IMR-90 (cell line): ENCODE data around the gene TSEN54. TPM values are rescaled to one million over a fixed set of nuclear protein-coding genes. Genes with fewer than 3 reads are reported as not detected.
A peak's percentile ranks its signal among the peaks of the same experiment; 100 is the strongest.

ENCODE experiments used
- ATAC-seq: fragments of 200-7000 bp; cut with Tn5 transposase; 2 replicates; pipeline ENCODE4 v1.9.1; 2020; ENCODE audit warnings: low read depth, mild to moderate bottlenecking, moderate library complexity
- BruUV-seq: library from RNA; stranded (reverse); fragments of 400-500 nt; replicated peaks from 2 replicates; lab custom pipeline; 2021; lab: Mats Ljungman, UMichigan
- CTCF ChIA-PET: fragments of 300-600 bp; formaldehyde crosslinking; extraction: SDS; loops from one replicate; lab custom pipeline; 2021; ENCODE audit warnings: antibody characterized with exemption; lab: Yijun Ruan, JAX
- POLR2A ChIA-PET: fragments of 300-600 bp; sonication (Branson Sonifier 250); formaldehyde crosslinking; loops from one replicate; lab custom pipeline; 2022; ENCODE audit warnings: antibody characterized with exemption; ENCODE audit not compliant: unreplicated experiment; lab: Charles Lee
- DNase-seq: peaks from one replicate; pipeline ENCODE4 v3.0.0; 2013
- H2AFZ ChIP-seq: replicated peaks from 2 replicates; pipeline ENCODE3; 2013; ENCODE audit warnings: low read length, mild to moderate bottlenecking; ENCODE audit not compliant: poor library complexity
- H2AK5ac ChIP-seq: 2 replicates; pipeline ENCODE4 v1.6.1; 2013; ENCODE audit warnings: low read depth, low read length, inconsistent platforms
- H2AK9ac ChIP-seq: replicated peaks from 2 replicates; pipeline ENCODE3; 2013; ENCODE audit warnings: mild to moderate bottlenecking, low read depth, low read length, moderate library complexity; ENCODE audit not compliant: poor library complexity
- H2BK120ac ChIP-seq: 2 replicates; pipeline ENCODE4 v1.6.1; 2013; ENCODE audit warnings: low read depth, low read length, inconsistent platforms
- H2BK15ac ChIP-seq: 3 replicates; pipeline ENCODE4 v1.6.1; 2013; ENCODE audit warnings: low read depth, low read length, inconsistent platforms
- H2BK20ac ChIP-seq: 2 replicates; pipeline ENCODE4 v1.6.1; 2013; ENCODE audit warnings: low read depth, mild to moderate bottlenecking, inconsistent platforms, low read length, moderate library complexity
- H2BK5ac ChIP-seq: 2 replicates; pipeline ENCODE4 v1.6.1; 2013; ENCODE audit warnings: mild to moderate bottlenecking, low read depth, low read length, inconsistent platforms; ENCODE audit not compliant: poor library complexity, severe bottlenecking
- H3K14ac ChIP-seq: replicated peaks from 2 replicates; pipeline ENCODE4 v1.6.1; 2013; ENCODE audit warnings: low read depth, low read length, inconsistent platforms
- H3K18ac ChIP-seq: 2 replicates; pipeline ENCODE4 v1.6.1; 2013; ENCODE audit warnings: low read depth, low read length, control low read depth
- H3K23ac ChIP-seq: 2 replicates; pipeline ENCODE4 v1.6.1; 2013; ENCODE audit warnings: low read depth, low read length, inconsistent platforms
- H3K27ac ChIP-seq: 2 replicates; pipeline ENCODE4 v1.5.1; 2013; ENCODE audit warnings: mild to moderate bottlenecking, control low read depth, low read length; ENCODE audit not compliant: insufficient read depth
- H3K27me3 ChIP-seq: 2 replicates; pipeline ENCODE4 v1.6.1; 2013; ENCODE audit warnings: low read length; ENCODE audit not compliant: control insufficient read depth, insufficient read depth
- H3K36me3 ChIP-seq: 2 replicates; pipeline ENCODE4 v1.6.1; 2013; ENCODE audit warnings: low read length, mixed read lengths; ENCODE audit not compliant: control insufficient read depth, insufficient read depth
- H3K4ac ChIP-seq: 2 replicates; pipeline ENCODE4 v1.6.1; 2013; ENCODE audit warnings: low read depth, low read length, inconsistent platforms
- H3K4me1 ChIP-seq: 2 replicates; pipeline ENCODE4 v1.6.1; 2013; ENCODE audit warnings: low read length, mixed read lengths; ENCODE audit not compliant: control insufficient read depth, insufficient read depth
- H3K4me2 ChIP-seq: 2 replicates; pipeline ENCODE4 v1.6.1; 2013; ENCODE audit warnings: low read depth, mild to moderate bottlenecking, control low read depth, low read length, moderate library complexity
- H3K4me3 ChIP-seq: 2 replicates; pipeline ENCODE4 v1.5.1; 2013; ENCODE audit warnings: low read depth, mild to moderate bottlenecking, control low read depth, low read length, moderate library complexity; ENCODE audit not compliant: insufficient read depth
- H3K56ac ChIP-seq: 2 replicates; pipeline ENCODE4 v1.6.1; 2013; ENCODE audit warnings: low read length, inconsistent platforms; ENCODE audit not compliant: insufficient read depth; ENCODE audit errors: extremely low read depth
- H3K79me1 ChIP-seq, 2 experiments: 2 replicates each; pipeline ENCODE4 v1.6.1; 2013; ENCODE audit warnings: low read length in 2 of 2, inconsistent platforms in 1 of 2, low read depth in 1 of 2
- H3K9ac ChIP-seq: 2 replicates; pipeline ENCODE4 v1.6.1; 2013; ENCODE audit warnings: low read depth, low read length, control low read depth
- H3K9me1 ChIP-seq: 2 replicates; pipeline ENCODE4 v1.6.1; 2013; ENCODE audit warnings: low read length, inconsistent platforms; ENCODE audit not compliant: insufficient read depth
- H3K9me3 ChIP-seq: 2 replicates; pipeline ENCODE4 v1.6.1; 2013; ENCODE audit warnings: low read length; ENCODE audit not compliant: control insufficient read depth, insufficient read depth
- H4K20me1 ChIP-seq: 2 replicates; pipeline ENCODE4 v1.6.1; 2013; ENCODE audit warnings: low read length, inconsistent platforms; ENCODE audit not compliant: insufficient read depth
- H4K5ac ChIP-seq: 2 replicates; pipeline ENCODE4 v1.6.1; 2013; ENCODE audit warnings: mild to moderate bottlenecking, low read depth, low read length, control low read depth
- H4K8ac ChIP-seq, 2 experiments: 2 replicates each; pipeline ENCODE4 v1.6.1; 2013; ENCODE audit warnings: low read depth in 2 of 2, low read length in 2 of 2, control low read depth in 1 of 2, inconsistent platforms in 1 of 2
- H4K91ac ChIP-seq: 2 replicates; pipeline ENCODE4 v1.6.1; 2013; ENCODE audit warnings: low read depth, low read length, inconsistent platforms; ENCODE audit not compliant: insufficient read depth
- CTCF ChIP-seq: conservative IDR thresholded peaks from 2 replicates; pipeline ENCODE4 v1.5.1; 2012; ENCODE audit warnings: mild to moderate bottlenecking, low read depth, low read length, improper control_type of control experiment
- MAZ ChIP-seq: IDR thresholded peaks from 2 replicates; pipeline ENCODE4 v1.6.1; 2012; ENCODE audit warnings: low read depth, mild to moderate bottlenecking, low read length, improper control_type of control experiment, moderate library complexity, borderline replicate concordance
- RCOR1 ChIP-seq: IDR thresholded peaks from 2 replicates; pipeline ENCODE4 v1.6.1; 2012; ENCODE audit warnings: mild to moderate bottlenecking, low read length, improper control_type of control experiment; ENCODE audit not compliant: insufficient replicate concordance
- WGBS, 2 experiments: methylation state at CpG; one replicate each; pipeline versions ENCODE4 v1.1.5 to v1.1.7; 2013; ENCODE audit warnings: missing lambda C conversion rate in 2 of 2; ENCODE audit not compliant: insufficient read length in 1 of 2; ENCODE audit errors: extremely low coverage in 2 of 2; 5-methylcytosine and 5-hydroxymethylcytosine counted together
- dilution Hi-C: fragments of 300-500 bp; cut with HindIII; formaldehyde crosslinking; loops from one replicate; pipeline ENCODE4 v1.14.3; 2018; ENCODE audit warnings: low sequenced_read_pairs; ENCODE audit not compliant: unreplicated experiment
- in situ Hi-C: fragments of 300-500 bp; cut with MboI; formaldehyde crosslinking; loops from 3 replicates; pipeline ENCODE4 v1.14.3; 2019; ENCODE audit warnings: low sequenced_read_pairs, inconsistent platforms, mixed read lengths
- intact Hi-C: fragments of 100-400 bp; cut with micrococcal nuclease; formaldehyde crosslinking; loops from 2 replicates; pipeline ENCODE4 v1.10.0; 2022
- polyA plus RNA-seq, 3 experiments: library from polyadenylated mRNA; depleted of rRNA; stranded (reverse); fragments of >200 nt; gene quantifications; 2 replicates each; pipeline ENCODE4 v1.2.3, GENCODE V29; 2012; ENCODE audit warnings: low replicate concordance in 1 of 3
- total RNA-seq: library from RNA; depleted of rRNA; stranded (reverse); fragments of >200 nt; gene quantifications from 2 replicates; pipeline ENCODE4 v1.2.3, GENCODE V29; 2012

TSEN54 gene
- total and polyA plus RNA-seq, 2 of the 4 experiments (the other 2 are of a cell fraction) = 7.2 to 14.9 TPM

GRCh38 chr17:75524970-75525805 is 8.9 kb downstream of the TSEN54 start, which contains the start of gene LLGL2:
TSS of gene LLGL2 (plus strand) at chr17:75525697. CDS start at chr17:75543427, 17,730 bp downstream.
- Histone ChIP-seq H3K4ac (no peak within 1 kb of the TSS), H3K79me1 (no peaks in the 10 kb centered on the region), H3K9me1 (no peaks in the 10 kb centered on the region), H3K27me3 (peaks cover 19% of the 10 kb centered on the region), H2AK5ac (no peak within 1 kb of the TSS), H4K20me1 (0 out of 2 replicates have a peak, but pooled peaks cover 14% of the 10 kb centered on the region), H2AFZ (peak within 1 kb of the TSS; percentile 92), H3K14ac (no peak within 1 kb of the TSS), H3K4me1 (no peaks in the 10 kb centered on the region), H4K8ac (no peak within 1 kb of the TSS), H3K4me3 (peak within 1 kb of the TSS; percentile 48), H4K5ac (no peak within 1 kb of the TSS), H3K18ac (no peak within 1 kb of the TSS), H3K9ac (no peak within 1 kb of the TSS), H2BK20ac (no peak within 1 kb of the TSS), H2BK15ac (no peak within 1 kb of the TSS), H3K4me2 (peak within 1 kb of the TSS; percentile 66), H3K27ac (no peak within 1 kb of the TSS), H4K91ac (no peak within 1 kb of the TSS), H3K56ac (no peak within 1 kb of the TSS), H2AK9ac (peak within 1 kb of the TSS; percentile 42), H3K23ac (peak within 1 kb of the TSS; percentile 73; the same call in 1 of the 2 replicates), H3K9me3 (no peaks in the 10 kb centered on the region), H2BK5ac (no peak within 1 kb of the TSS), H2BK120ac (no peak within 1 kb of the TSS), H3K36me3 (peaks cover 3% of the 10 kb centered on the region; the same call in 1 of the 2 replicates)
- no TSS peak for BruUV-seq
- ATAC-seq (peak; percentile 90), DNase-seq (peak; percentile 11)
- intact Hi-C loops (no loop called here), dilution Hi-C loops (no loop called here), in situ Hi-C loops (no loop called here)
- ChIA-PET POLR2A (no interaction called here), CTCF (no interaction called here)
- peak; percentile 59; the same call in 1 of the 2 replicates for TF ChIP-seq MAZ
- TF ChIP-seq CTCF = 0 out of 2 replicates have a peak, but pooled peaks have one; percentile 20
- no peak for TF ChIP-seq RCOR1
- 2% methylated on average over 47 of the region's 108 CpGs; no CpG with 5 or more reads in 1 of the 2 experiments for WGBS, 2 experiments
